ENCODE measurements around the gene PCK1.

Gene PCK1

DNA sequence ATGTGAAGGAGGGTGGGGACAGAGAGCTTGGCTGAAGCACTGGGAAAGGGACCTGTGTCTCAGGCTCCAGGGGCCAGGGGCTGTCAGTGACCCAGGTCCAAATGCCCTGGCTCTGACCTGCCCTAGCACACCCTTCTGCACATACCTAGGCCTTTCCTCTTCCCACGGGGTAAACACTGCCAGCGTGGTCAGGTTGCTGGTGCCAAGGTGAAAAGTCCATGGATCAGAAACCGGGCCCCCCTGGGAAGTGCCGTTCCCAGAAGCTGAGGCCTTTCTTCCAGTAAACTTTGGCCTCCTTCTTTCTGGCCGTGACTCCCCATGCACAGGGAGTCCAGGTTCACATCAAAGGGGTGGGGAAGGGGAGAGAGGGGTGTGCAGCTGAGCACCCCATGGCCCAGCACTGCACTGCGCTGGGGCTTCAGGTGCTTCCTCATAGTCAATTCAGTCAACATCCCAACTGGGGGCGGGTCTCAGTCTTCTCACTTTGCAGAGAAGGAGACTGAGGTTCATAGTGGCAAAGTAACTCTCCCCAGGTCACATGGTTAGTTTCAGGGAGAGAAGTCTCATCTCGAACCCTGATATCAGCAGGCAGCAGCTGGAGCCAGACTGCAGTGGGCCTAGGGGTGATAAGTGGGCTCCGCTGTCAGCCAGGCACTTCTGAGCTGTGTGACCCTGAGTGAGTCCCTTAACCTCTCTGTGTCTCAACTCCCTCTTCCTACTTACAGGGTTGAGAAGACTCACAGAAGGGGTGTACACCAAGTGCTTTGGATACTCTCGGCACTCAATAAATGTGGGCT is 17.0 kb downstream of the PCK1 start:
- TF ChIP-seq, protein P1, sequence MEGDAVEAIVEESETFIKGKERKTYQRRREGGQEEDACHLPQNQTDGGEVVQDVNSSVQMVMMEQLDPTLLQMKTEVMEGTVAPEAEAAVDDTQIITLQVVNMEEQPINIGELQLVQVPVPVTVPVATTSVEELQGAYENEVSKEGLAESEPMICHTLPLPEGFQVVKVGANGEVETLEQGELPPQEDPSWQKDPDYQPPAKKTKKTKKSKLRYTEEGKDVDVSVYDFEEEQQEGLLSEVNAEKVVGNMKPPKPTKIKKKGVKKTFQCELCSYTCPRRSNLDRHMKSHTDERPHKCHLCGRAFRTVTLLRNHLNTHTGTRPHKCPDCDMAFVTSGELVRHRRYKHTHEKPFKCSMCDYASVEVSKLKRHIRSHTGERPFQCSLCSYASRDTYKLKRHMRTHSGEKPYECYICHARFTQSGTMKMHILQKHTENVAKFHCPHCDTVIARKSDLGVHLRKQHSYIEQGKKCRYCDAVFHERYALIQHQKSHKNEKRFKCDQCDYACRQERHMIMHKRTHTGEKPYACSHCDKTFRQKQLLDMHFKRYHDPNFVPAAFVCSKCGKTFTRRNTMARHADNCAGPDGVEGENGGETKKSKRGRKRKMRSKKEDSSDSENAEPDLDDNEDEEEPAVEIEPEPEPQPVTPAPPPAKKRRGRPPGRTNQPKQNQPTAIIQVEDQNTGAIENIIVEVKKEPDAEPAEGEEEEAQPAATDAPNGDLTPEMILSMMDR (IDR thresholded peaks at IDR 0.05; ENCODE audit: low read depth, low read length, missing control alignments) = no peak
- no peak for DNase-seq (ENCODE audit: extremely low read depth, low read depth)

DNA sequence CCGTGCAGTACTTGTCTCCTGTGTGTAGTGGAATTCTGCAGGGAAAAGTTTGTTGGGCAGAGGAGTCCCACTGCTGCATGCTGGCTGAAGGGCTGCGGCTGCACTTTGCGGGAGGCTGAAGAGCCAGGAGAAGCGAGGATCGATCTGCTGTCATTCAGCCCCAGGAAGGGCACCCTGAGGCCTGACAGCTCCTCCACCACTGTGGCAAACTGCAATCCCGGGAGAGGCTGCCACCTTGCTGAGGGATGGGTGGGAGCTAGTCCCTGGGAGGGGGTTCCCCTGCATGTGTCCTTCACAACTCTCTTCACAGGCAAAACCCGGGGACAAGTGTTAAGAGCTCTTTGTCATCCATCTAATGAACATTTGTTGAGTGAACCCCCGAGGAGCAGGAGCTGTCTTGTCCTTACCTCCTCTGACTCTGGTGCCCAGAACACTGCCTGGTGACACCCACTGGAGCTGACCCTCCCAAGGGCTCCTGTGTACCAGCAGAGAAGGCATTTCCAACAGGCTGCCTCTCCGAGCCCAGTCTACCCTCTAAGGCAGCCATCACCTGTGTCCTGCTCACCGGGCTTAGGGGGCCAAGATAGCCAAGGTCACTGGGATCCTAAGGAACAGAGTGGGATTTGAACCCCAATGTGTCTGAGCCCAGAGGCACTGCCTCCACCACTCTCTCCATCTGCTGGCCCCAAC is 17.7 kb downstream of the PCK1 start:
- DNase-seq (ENCODE audit: extremely low read depth, low read depth) = no peak
- TF ChIP-seq, protein P1 (IDR thresholded peaks at IDR 0.05; ENCODE audit: low read depth, low read length, missing control alignments) = no peak
- H3K4me3 ChIP-seq (replicated peaks; ENCODE audit: low read depth, low read length) = no peak overlapping the region

More for the DNA sequence above, 17.0 kb downstream of the PCK1 start:
- no peak overlapping the region for H3K4me3 ChIP-seq (replicated peaks; ENCODE audit: low read depth, low read length)

DNA sequence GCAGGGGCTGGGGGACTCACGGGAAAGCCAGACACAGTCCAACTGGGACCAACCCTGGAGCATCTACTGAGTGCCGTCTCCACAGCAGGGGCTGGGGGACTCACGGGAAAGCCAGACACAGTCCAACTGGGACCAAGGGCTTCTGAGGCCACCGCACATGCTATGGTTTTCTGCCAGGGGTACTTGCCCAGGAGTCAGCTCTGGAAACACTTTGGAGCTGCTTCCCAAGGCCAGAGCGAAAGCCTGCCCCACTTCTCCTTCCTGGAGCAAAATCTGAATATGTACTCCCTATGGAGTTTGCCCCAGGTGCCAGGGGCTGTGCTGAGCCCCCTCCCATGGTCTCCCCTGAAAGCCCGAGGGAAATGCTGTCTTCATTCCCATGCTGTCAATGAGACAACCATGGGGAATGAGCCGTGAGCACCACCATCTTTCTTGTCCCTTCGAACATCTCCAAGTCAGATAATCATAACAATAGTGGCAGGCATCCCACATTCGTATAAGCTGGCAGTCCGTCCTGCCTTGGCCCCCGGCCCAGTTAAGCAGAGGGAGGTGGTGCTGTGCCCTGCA is 18.5 kb downstream of the PCK1 start:
- DNase-seq (ENCODE audit: extremely low read depth, low read depth) = no peak
- H3K4me3 ChIP-seq (replicated peaks; ENCODE audit: low read depth, low read length) = no peak overlapping the region
- TF ChIP-seq, protein P1 (IDR thresholded peaks at IDR 0.05; ENCODE audit: low read depth, low read length, missing control alignments) = no peak

DNA sequence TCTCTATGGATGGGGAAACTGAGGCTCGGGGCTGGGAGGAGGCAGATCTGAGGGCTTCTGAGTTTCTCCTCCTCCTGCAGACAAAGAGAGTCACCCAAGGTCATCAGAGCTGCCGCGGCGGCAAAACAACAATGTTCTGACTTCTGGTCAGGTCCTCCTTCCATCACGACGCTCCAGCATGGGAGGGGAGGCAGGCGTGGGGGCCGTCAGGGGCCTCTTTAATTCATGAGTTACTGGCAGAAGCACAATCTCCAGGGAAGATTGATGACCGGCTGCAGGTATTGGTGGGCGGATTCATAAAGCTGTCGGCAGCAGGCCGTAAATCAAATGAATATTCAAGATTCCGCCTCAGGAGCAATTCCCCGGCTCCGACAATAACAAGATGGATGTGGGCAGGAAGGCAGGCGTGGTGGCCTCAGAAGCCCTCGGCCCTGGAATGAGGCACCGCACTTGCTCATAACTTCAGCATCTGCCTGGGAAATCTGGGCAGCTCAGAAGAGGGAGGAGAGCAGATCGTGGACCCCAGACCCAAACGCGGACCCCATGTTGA is 19.1 kb downstream of the PCK1 start:
- DNase-seq (ENCODE audit: extremely low read depth, low read depth) = no peak
- H3K4me3 ChIP-seq (replicated peaks; ENCODE audit: low read depth, low read length) = no peak overlapping the region
- TF ChIP-seq, protein P1 (IDR thresholded peaks at IDR 0.05; ENCODE audit: low read depth, low read length, missing control alignments) = no peak

DNA sequence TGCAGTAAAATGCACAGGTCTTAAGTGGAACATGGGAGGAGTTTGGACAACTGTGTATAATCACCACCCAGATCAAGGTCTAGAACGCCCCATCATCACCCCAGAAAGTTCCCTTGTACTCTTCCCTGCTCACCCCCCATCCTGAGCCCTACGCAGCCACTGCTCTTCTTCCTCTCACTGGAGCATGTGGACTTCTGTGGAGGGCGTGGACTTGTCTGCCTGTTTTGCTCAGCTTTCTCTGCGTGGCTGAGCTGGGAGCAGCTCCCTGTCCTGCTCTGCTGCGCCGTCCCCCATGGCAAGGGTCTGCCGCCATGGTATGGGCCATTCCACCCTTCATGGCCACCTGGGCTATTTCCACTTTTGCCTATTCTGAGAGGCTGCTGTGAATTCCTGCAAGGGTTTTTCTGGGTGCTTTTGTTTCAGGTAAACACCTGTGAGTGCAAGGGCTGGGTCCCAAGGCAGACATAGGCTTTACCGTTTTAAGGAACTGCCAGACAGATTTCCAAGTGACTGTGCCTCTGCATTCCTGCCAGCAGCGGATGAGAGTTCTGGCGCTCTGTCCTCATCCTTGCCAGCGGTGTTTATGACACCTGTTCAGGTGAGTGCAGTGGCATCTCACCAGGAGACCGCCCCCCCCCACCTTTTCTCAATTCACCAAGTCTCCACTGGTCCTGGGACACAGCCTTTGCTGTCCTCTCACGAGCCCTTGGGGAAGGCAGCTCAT is 19.7 kb downstream of the PCK1 start:
- H3K4me3 ChIP-seq (replicated peaks; ENCODE audit: low read depth, low read length) = no peak overlapping the region
- no peak for DNase-seq (ENCODE audit: extremely low read depth, low read depth)
- TF ChIP-seq, protein P1 (IDR thresholded peaks at IDR 0.05; ENCODE audit: low read depth, low read length, missing control alignments) = no peak

Measured in HFF-Myc (cell line).